GM18498 (cell line): ENCODE results near the gene RCCD1.

Experiments
- ATAC-seq: cut with Tn5 transposase; IDR thresholded peaks from one replicate; pipeline ENCODE4 v1.9.1; 2021; ENCODE audit warnings: mild to moderate bottlenecking, moderate library complexity; ENCODE audit not compliant: unreplicated experiment

RCCD1 gene

GRCh38 chr15:91001209-91001608, 46.5 kb downstream of the RCCD1 start:
- no peak for ATAC-seq

- no peak for ATAC-seq
Observed at GRCh38 chr15:91007266-91007665, 52.6 kb downstream of the RCCD1 start.
